ENCODE data around the gene DENR. TPM values are rescaled to one million over a fixed set of nuclear protein-coding genes. Genes with fewer than 3 reads are reported as not detected.

The DENR gene
- total RNA-seq, 1 donor from 2014 or later, result 67.0 TPM

DNA sequence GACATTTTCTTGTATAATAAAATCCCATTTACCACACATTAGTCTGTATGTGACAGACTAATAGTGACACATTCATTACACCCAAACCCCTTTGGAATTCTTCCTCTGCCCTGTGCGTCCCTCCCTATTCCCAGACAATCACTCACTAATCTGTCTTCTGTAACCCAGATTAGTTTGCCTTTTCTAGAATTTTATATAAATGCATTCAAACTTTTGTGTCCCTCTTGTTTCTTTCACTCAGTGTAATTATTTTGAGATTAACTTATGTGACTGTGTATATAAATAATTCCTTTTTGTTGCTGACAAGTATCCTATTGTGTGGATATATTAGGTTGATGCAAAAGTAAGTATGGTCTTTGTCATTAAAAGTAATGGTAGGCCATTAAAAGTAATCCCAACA is 55.0 kb downstream of the DENR start:
- Mint-ChIP-seq H3K4me3 (no peak overlapping the region), H3K27ac (ENCODE audit: unreplicated experiment) (no peak overlapping the region), H3K4me1 (no peaks in the 10 kb centered on the region), H3K9me3 (no peaks in the 10 kb centered on the region), H3K36me3 (ENCODE audit: low read depth) (no peaks in the 10 kb centered on the region), H3K27me3 (ENCODE audit: low read depth) (no peaks in the 10 kb centered on the region)
- TF ChIP-seq, protein P1, sequence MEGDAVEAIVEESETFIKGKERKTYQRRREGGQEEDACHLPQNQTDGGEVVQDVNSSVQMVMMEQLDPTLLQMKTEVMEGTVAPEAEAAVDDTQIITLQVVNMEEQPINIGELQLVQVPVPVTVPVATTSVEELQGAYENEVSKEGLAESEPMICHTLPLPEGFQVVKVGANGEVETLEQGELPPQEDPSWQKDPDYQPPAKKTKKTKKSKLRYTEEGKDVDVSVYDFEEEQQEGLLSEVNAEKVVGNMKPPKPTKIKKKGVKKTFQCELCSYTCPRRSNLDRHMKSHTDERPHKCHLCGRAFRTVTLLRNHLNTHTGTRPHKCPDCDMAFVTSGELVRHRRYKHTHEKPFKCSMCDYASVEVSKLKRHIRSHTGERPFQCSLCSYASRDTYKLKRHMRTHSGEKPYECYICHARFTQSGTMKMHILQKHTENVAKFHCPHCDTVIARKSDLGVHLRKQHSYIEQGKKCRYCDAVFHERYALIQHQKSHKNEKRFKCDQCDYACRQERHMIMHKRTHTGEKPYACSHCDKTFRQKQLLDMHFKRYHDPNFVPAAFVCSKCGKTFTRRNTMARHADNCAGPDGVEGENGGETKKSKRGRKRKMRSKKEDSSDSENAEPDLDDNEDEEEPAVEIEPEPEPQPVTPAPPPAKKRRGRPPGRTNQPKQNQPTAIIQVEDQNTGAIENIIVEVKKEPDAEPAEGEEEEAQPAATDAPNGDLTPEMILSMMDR (conservative IDR thresholded peaks at IDR 0.05), result no peak
- DNase-seq (ENCODE audit: low read depth, low spot score), result no peak

DNA sequence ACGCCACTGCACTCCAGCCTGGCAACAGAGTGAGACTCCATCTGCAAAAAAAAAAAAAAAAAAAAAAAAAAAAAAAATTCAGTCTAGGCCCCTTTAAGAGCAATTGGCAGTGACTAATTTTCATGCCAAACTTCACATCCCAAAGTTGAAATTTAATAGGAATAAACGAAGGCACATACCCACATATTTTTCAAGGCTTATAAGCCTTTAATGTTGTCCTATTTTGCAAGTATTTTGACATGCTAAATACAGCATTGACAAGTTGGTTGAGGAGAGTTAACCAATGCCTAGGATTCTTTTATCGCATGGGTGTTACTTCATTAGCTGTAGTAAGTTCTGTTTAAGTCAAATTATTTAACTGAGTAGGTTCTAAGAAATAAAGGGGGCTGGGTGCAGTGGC is 59.2 kb downstream of the DENR start:
- Mint-ChIP-seq H3K4me1 (no peaks in the 10 kb centered on the region), H3K27me3 (ENCODE audit: low read depth) (no peaks in the 10 kb centered on the region), H3K4me3 (no peak overlapping the region), H3K27ac (ENCODE audit: unreplicated experiment) (no peak overlapping the region), H3K36me3 (ENCODE audit: low read depth) (no peaks in the 10 kb centered on the region), H3K9me3 (no peaks in the 10 kb centered on the region)
- TF ChIP-seq, protein P1 (conservative IDR thresholded peaks at IDR 0.05), result no peak
- no peak for DNase-seq (ENCODE audit: low read depth, low spot score)

GRCh38 chr12:122813310-122813713 is 60.7 kb downstream of the DENR start:
- Mint-ChIP-seq H3K4me3 (no peak overlapping the region), H3K9me3 (no peaks in the 10 kb centered on the region), H3K36me3 (ENCODE audit: low read depth) (no peaks in the 10 kb centered on the region), H3K4me1 (no peaks in the 10 kb centered on the region), H3K27me3 (ENCODE audit: low read depth) (no peaks in the 10 kb centered on the region), H3K27ac (ENCODE audit: unreplicated experiment) (peak overlapping the region; percentile 57)
- DNase-seq (ENCODE audit: low read depth, low spot score), result no peak
- TF ChIP-seq, protein P1 (conservative IDR thresholded peaks at IDR 0.05), result no peak

- H3K36me3 Mint-ChIP-seq (ENCODE audit: low read depth), result no peaks in the 10 kb centered on the region
- DNase-seq (ENCODE audit: low read depth, low spot score), result no peak
- TF ChIP-seq, protein P1 (conservative IDR thresholded peaks at IDR 0.05), result no peak
- H3K4me3 Mint-ChIP-seq, result no peak overlapping the region
- H3K9me3 Mint-ChIP-seq, result no peaks in the 10 kb centered on the region
- no peak overlapping the region for H3K27ac Mint-ChIP-seq (ENCODE audit: unreplicated experiment)
- no peaks in the 10 kb centered on the region for H3K27me3 Mint-ChIP-seq (ENCODE audit: low read depth)
- no peaks in the 10 kb centered on the region for H3K4me1 Mint-ChIP-seq
Observed at GRCh38 chr12:122819209-122819785, 66.7 kb downstream of the DENR start.

DNA sequence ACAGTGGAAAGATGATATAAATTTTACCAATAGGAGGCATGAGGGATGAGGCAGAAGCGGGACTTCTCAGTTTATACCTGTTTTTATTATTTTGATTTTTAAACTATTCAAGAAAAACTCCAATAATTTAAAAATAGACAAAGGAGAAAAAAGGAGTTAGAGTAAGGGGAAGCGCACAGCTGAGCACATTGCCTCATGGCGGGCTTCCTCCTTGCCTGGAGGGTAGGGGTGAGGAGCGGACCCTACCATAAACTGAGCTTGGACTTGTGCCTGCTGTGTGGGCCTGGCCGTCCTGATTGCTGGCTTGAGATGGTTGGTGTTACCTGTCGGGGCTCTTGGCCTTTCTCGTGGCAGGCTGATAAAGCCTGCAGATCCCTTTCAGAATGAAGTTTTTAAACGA is 67.5 kb downstream of the DENR start:
- Mint-ChIP-seq H3K36me3 (ENCODE audit: low read depth) (no peaks in the 10 kb centered on the region), H3K4me3 (no peak overlapping the region), H3K4me1 (no peaks in the 10 kb centered on the region), H3K27ac (ENCODE audit: unreplicated experiment) (no peak overlapping the region), H3K9me3 (no peaks in the 10 kb centered on the region), H3K27me3 (ENCODE audit: low read depth) (no peaks in the 10 kb centered on the region)
- DNase-seq (ENCODE audit: low read depth, low spot score), result no peak
- TF ChIP-seq, protein P1 (conservative IDR thresholded peaks at IDR 0.05), result no peak

Other genes with a start within 250 kb of the DENR start
- gene RSRC2, start 225.9 kb upstream of the DENR start, total RNA-seq, result 107 TPM in 2 replicates
- 111 and 122 TPM in 2 replicates for gene KNTC1, start 225.6 kb upstream of the DENR start, total RNA-seq
- gene HCAR2, start 49.5 kb upstream of the DENR start, total RNA-seq, result not detected in 2 replicates
- not detected in 2 replicates for gene HCAR3, start 36.0 kb upstream of the DENR start, total RNA-seq
- not detected in 2 replicates for gene HCAR1, start 22.0 kb upstream of the DENR start, total RNA-seq
- gene CCDC62, start 21.7 kb downstream of the DENR start, total RNA-seq, result 0.96 and 1.5 TPM in 2 replicates
- 20.7 and 23.2 TPM in 2 replicates for gene HIP1R, start 82.6 kb downstream of the DENR start, total RNA-seq
- gene VPS37B, start 143.3 kb downstream of the DENR start, total RNA-seq, result 40.9 and 41.5 TPM in 2 replicates
- 14.2 and 16.3 TPM in 2 replicates for gene ABCB9, start 213.6 kb downstream of the DENR start, total RNA-seq
- gene OGFOD2, start 222.4 kb downstream of the DENR start, total RNA-seq, result 17.2 and 18.1 TPM in 2 replicates
- 173 and 180 TPM in 2 replicates for gene ARL6IP4, start 227.9 kb downstream of the DENR start, total RNA-seq

Data from neural crest cell (in vitro differentiated cells).